Lower lobe of right lung (tissue), 2 donors: ENCODE results near the gene AADAT. TPM values are rescaled to one million over a fixed set of nuclear protein-coding genes. Genes with fewer than 3 reads are reported as not detected.

Experiments used
- ATAC-seq, 2 donors: fragments of 200-7000 bp; cut with Tn5 transposase; one replicate each; pipeline ENCODE4 v1.9.1; 2020 to 2022; ENCODE audit warnings: mild to moderate bottlenecking in 2 of 2, moderate library complexity in 2 of 2
- DNase-seq: peaks from one replicate; pipeline ENCODE4 v3.0.0-alpha.2; 2020
- H3K27ac ChIP-seq: fragments of 200-600 bp; one replicate; pipeline ENCODE4 v1.8.0; 2022
- H3K27me3 ChIP-seq: fragments of 200-600 bp; one replicate; pipeline ENCODE4 v1.8.0; 2022; ENCODE audit warnings: low read depth
- H3K36me3 ChIP-seq: fragments of 200-600 bp; one replicate; pipeline ENCODE4 v1.8.0; 2022; ENCODE audit warnings: mild to moderate bottlenecking
- H3K4me1 ChIP-seq: fragments of 200-600 bp; one replicate; pipeline ENCODE4 v1.8.0; 2022
- H3K4me3 ChIP-seq: fragments of 200-600 bp; one replicate; pipeline ENCODE4 v1.8.0; 2022; ENCODE audit warnings: mild to moderate bottlenecking
- H3K9me3 ChIP-seq: fragments of 200-600 bp; one replicate; pipeline ENCODE4 v1.8.0; 2022
- intact Hi-C: fragments of 100-400 bp; cut with DNase I; formaldehyde crosslinking; loops from one replicate; pipeline ENCODE4 v1.11.0; 2022
- total RNA-seq: library from RNA; stranded (reverse); fragmentation: NEBNext Ultra II Directional; extraction: Animal tissue kit (Norgen Biotek cat#: 25700); gene quantifications from one replicate; pipeline ENCODE4 v1.2.1, GENCODE V29; 2021
- TF ChIP-seq, protein P1 (sequence below): fragments of 200-600 bp; IDR thresholded peaks from one replicate; pipeline ENCODE4 v1.8.0; 2022; ENCODE audit warnings: antibody characterized with exemption, mild to moderate bottlenecking
- donor health status: DM: no; HTN: yes; CAD: no; lungs with severe emphysema.

The AADAT gene
- total RNA-seq, 1 donor from 2014 or later: 4.9 TPM

DNA sequence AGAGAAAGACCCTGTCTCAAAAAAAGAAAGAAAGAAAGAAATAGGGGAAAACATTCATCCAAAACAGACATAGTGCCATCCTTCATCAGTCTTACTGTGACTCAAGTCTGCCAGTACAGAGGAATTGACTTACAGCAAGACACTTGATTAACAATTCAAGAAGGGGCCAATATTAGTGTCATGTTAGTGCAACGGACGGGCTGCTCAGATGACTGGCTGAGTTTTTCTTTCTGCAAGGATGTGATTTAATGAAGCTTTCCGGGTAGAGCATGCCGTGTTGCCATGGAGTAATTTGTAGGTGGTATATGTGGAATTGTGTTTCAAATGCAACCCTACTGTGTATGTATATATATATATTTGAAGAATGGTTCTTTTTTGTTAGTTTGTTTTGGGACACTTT lies 51.0 kb downstream of the AADAT start:
- Histone ChIP-seq H3K4me3 (no peak overlapping the region), H3K36me3 (no peaks in the 10 kb centered on the region), H3K27me3 (no peaks in the 10 kb centered on the region), H3K9me3 (no peaks in the 10 kb centered on the region), H3K4me1 (no peaks in the 10 kb centered on the region), H3K27ac (no peak overlapping the region)
- TF ChIP-seq, protein P1, sequence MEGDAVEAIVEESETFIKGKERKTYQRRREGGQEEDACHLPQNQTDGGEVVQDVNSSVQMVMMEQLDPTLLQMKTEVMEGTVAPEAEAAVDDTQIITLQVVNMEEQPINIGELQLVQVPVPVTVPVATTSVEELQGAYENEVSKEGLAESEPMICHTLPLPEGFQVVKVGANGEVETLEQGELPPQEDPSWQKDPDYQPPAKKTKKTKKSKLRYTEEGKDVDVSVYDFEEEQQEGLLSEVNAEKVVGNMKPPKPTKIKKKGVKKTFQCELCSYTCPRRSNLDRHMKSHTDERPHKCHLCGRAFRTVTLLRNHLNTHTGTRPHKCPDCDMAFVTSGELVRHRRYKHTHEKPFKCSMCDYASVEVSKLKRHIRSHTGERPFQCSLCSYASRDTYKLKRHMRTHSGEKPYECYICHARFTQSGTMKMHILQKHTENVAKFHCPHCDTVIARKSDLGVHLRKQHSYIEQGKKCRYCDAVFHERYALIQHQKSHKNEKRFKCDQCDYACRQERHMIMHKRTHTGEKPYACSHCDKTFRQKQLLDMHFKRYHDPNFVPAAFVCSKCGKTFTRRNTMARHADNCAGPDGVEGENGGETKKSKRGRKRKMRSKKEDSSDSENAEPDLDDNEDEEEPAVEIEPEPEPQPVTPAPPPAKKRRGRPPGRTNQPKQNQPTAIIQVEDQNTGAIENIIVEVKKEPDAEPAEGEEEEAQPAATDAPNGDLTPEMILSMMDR: no peak
- DNase-seq: no peak
- intact Hi-C loops: no loop called here
- no peak for ATAC-seq

DNA sequence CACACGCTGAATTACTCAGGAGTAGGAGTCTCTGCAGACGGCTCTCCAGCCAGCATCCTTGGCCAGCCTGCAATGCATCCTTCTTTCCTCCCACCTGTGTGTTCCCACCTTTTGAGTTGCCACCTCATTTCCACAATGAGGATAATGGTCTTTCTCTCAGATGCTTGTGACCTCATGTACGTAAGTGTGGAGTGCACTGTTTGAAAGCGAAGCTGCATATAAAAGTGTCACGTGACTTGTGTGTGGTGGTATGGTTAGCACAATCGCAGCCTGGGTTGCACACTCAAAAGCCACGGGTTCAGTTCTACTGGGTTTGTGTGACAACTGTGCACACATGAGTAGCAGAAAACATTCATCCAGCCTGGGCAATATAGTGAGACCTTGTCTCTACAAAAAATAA lies 51.5 kb downstream of the AADAT start:
- intact Hi-C loops: no loop called here
- TF ChIP-seq, protein P1: no peak
- no peak overlapping the region for H3K27ac ChIP-seq
- no peaks in the 10 kb centered on the region for H3K27me3 ChIP-seq
- no peak for DNase-seq
- ATAC-seq: no peak
- no peaks in the 10 kb centered on the region for H3K9me3 ChIP-seq
- no peaks in the 10 kb centered on the region for H3K4me1 ChIP-seq
- H3K36me3 ChIP-seq: no peaks in the 10 kb centered on the region
- H3K4me3 ChIP-seq: no peak overlapping the region

DNA sequence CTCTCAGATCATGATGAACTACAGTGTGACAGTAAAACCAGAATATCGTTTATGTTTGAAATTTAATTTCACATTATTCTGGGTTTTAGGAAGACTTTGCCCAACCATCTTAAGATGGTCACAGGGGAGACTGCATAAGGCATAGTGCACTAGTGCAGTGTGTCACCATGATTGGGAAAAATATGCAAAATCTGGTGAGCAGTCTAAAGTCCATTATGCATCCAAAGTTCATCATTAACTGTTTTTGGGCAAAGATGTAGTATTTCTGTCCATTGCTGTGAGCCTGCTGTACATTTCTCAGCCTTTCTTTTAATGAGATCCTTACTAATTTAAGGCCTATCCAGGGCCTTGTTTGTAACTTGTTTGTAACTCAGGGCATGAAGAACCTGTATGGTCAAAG lies 52.3 kb downstream of the AADAT start:
- Histone ChIP-seq H3K27ac (no peak overlapping the region), H3K36me3 (no peaks in the 10 kb centered on the region), H3K4me1 (no peaks in the 10 kb centered on the region), H3K27me3 (no peaks in the 10 kb centered on the region), H3K9me3 (no peaks in the 10 kb centered on the region), H3K4me3 (no peak overlapping the region)
- no peak for DNase-seq
- ATAC-seq: no peak
- TF ChIP-seq, protein P1: no peak
- intact Hi-C loops: no loop called here

DNA sequence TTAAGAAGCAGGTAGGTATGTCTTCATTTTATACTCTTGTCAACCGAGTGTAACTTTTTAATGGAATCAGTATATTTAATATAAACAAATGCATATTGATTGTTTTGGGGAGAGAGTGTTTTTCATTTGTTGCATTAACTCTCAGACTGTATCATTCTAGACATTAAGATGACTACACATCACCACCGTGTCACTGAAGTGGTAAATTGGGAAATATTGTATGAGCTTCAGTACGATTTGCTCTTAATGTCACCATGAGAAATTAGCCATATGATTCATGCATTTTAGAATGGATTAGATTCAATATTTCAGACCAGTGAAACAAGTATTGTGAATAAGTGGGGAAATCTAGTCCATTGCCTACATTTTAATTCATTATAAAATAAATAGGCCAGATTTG lies 53.9 kb downstream of the AADAT start:
- Histone ChIP-seq H3K4me3 (no peak overlapping the region), H3K27me3 (no peaks in the 10 kb centered on the region), H3K36me3 (no peaks in the 10 kb centered on the region), H3K4me1 (no peaks in the 10 kb centered on the region), H3K27ac (no peak overlapping the region), H3K9me3 (no peaks in the 10 kb centered on the region)
- DNase-seq: no peak
- TF ChIP-seq, protein P1: no peak
- ATAC-seq: no peak
- intact Hi-C loops: no loop called here

DNA sequence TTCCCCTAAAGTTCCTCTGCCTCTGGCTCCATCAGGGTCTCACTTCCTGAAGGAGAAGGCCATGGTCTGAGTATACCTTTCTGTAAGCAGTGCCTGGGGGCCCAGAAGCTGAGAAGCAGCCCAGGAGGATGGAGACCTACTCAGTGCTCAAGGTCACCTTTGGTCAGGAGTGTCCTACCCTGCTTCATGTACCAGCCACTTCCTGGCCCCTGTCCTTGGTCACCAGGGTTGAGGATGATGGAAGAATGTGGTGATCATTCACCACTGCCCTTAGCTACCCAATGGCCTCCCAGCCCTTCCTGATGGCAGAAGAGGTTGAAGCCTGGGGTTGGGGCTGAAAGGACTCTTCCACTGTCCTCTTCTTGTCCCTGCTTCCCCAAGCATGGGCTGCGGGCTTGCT lies 54.5 kb downstream of the AADAT start:
- TF ChIP-seq, protein P1: no peak
- ATAC-seq: no peak
- Histone ChIP-seq H3K27ac (no peak overlapping the region), H3K36me3 (no peaks in the 10 kb centered on the region), H3K4me1 (no peaks in the 10 kb centered on the region), H3K4me3 (no peak overlapping the region), H3K9me3 (no peaks in the 10 kb centered on the region), H3K27me3 (no peaks in the 10 kb centered on the region)
- intact Hi-C loops: no loop called here
- no peak for DNase-seq

DNA sequence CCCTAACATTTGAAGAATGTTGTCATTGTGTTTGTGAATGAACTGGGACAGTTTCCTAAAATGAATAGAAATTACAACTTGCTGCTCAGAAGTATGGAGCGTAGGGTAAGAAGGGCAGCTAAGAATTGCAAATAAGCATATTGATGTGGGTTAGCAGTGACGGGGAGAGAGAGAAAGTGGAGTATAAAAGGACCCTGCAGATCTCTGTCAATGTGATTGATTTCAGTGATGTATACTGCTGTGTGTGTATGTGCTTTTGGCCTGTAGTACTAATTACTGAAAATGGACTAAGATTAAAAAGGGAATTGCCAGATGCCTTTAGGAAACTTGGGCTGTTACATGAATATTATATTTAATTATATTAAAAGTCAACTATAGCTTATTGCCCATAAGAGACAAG lies 55.8 kb downstream of the AADAT start:
- Histone ChIP-seq H3K4me3 (no peak overlapping the region), H3K27ac (no peak overlapping the region), H3K9me3 (no peaks in the 10 kb centered on the region), H3K36me3 (no peaks in the 10 kb centered on the region), H3K4me1 (no peaks in the 10 kb centered on the region), H3K27me3 (no peaks in the 10 kb centered on the region)
- ATAC-seq (no peak), DNase-seq (no peak)
- TF ChIP-seq, protein P1: no peak
- intact Hi-C loops: no loop called here
